Fibroblast of mammary gland (primary cell): Measurements from ENCODE around the gene NCOR2.

Experiments used
- DNase-seq: peaks from one replicate; pipeline ENCODE4 v3.0.0-alpha.2; 2010; ENCODE audit warnings: low read depth
- H3K4me3 ChIP-seq: 2 replicates; pipeline ENCODE4 v1.5.1; 2011; ENCODE audit warnings: low read depth, mild to moderate bottlenecking, low read length, moderate library complexity; ENCODE audit not compliant: control insufficient read depth
- TF ChIP-seq, protein P1 (sequence below): conservative IDR thresholded peaks from 2 replicates; pipeline ENCODE4 v1.5.1; 2011; ENCODE audit warnings: low read depth, low read length, inconsistent platforms; ENCODE audit not compliant: control insufficient read depth, insufficient read depth

Gene NCOR2

DNA sequence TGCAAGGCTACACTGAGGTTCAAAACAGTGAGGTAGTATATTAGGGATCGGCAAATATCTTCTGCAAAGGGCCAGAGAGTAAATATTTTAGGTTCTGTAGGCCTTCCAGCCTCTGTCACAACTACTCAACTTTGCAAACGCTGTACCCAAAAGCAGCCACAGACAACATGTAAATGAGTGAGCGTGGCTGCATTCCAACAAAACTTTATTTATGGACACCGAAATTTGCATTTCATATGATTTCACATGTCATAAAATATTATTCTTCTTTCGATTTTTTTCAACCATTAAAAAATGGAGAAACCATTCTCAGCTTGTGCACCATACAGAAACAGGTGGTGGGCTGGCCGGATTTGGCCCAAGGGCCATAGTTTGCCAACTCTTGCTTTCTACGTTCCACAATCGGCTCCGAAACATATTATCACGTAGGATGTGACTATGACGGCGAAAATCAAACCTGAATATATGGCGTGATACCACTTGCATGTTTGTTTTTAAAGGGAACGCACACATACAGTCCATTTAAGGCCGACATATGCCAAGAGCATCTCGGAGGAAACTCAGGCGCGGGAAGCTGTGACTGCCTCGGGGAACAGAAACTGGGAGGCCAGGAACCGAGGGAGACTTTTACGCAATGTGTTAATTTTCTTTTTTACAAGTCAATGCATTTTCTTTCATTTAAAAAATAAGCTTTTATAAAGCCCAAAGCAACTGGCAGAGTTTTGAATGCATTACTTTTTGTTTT is 7.1 kb downstream of the NCOR2 start:
- no peak overlapping the region for H3K4me3 ChIP-seq
- DNase-seq: no peak

DNA sequence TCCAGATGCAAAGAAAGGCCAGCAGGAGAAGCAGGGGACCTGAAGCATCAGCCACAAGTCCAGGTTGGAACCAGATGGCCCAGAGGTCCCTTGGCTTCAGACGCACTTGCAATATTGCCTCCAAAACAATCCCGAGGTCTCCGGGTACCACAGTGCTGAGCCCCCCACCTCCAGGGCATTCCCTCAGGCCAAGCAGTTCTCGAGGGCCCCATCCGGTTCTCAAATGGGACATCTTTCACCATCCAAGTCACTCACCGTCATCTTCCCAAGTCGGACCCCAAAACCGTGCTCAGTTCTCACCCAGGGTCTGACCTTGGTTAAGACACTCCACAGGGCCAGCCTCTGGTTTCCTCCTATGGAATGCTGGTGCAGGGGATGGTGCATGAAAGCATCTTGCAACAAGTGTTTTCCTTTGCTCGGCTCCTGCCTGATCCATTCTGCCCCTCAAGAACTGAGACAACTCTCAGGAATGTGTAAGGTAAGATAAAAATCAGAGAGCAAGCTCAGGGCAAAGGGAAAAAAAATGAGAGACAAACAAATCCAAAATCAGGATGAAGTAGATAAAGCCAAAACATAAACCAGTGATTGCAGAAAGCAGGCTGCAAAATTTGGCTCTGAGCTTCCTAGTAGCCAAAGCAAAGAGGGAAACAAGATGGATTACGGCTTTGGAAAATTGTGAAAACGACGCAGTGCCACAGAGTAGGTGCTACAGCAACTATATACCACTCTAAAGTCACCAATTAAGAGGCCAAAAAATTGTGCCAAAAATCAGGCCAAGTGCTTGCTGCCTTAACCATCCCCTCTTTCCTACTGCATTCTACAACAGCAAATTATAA is 8.0 kb downstream of the NCOR2 start:
- TF ChIP-seq, protein P1, sequence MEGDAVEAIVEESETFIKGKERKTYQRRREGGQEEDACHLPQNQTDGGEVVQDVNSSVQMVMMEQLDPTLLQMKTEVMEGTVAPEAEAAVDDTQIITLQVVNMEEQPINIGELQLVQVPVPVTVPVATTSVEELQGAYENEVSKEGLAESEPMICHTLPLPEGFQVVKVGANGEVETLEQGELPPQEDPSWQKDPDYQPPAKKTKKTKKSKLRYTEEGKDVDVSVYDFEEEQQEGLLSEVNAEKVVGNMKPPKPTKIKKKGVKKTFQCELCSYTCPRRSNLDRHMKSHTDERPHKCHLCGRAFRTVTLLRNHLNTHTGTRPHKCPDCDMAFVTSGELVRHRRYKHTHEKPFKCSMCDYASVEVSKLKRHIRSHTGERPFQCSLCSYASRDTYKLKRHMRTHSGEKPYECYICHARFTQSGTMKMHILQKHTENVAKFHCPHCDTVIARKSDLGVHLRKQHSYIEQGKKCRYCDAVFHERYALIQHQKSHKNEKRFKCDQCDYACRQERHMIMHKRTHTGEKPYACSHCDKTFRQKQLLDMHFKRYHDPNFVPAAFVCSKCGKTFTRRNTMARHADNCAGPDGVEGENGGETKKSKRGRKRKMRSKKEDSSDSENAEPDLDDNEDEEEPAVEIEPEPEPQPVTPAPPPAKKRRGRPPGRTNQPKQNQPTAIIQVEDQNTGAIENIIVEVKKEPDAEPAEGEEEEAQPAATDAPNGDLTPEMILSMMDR: no peak
- DNase-seq: no peak
- H3K4me3 ChIP-seq: no peak overlapping the region

More for the DNA sequence above, 7.1 kb downstream of the NCOR2 start:
- TF ChIP-seq, protein P1: no peak

DNA sequence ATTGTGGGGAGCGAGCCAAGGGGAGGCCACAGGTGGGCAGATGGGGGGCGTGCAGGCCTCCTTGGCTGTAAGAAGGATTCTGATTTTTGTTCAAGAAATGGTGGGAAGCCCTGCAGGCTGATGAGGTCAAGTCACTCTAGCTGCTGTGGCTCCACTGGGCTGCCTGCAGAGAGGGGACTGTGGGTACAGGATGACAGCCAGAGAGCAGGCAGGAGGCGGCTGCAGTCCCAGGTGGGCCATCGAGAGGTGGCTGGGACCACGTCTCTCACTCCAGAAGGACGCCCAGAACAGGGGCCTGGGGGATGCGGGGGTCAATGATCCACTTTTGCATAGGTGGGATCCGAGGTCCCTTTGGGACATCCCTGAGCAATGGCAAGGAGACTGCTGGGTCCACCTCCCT is 9.1 kb downstream of the NCOR2 start:
- DNase-seq: no peak
- TF ChIP-seq, protein P1: no peak
- H3K4me3 ChIP-seq: no peak overlapping the region

DNA sequence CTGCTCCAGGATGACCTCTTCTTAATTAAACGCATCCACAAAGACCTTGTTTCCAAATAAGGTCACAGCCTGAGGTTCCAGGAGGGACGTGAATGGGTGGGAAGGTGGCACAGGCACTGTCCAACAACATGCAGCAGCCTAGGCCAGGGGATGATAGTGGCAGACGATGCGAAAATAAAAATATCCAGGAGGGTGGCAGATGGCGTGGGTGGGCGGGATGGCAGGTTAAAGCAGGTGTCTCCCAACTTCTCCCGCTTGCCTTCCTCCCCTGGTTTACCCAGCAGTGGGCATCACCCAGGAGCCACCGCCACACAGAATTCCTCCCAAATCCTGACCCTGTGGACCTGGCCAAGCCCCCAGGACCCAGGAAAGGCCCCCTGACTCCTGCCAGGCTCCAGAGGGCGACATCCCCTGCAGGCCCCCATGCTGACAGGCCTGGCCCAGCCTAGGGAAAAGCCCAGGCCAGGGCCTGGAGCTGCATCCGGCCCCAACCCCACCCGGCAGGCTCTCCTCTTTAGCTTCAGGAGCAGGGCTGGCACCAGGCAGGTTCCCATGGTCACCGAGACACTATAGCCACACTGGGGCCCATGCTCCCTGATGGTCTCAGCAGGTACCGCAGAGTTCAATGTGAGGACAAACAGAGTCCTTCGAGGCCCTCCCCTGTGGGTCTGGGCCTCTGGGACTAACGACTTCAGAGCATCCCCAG is 9.7 kb downstream of the NCOR2 start:
- DNase-seq: no peak
- TF ChIP-seq, protein P1: no peak
- no peak overlapping the region for H3K4me3 ChIP-seq

DNA sequence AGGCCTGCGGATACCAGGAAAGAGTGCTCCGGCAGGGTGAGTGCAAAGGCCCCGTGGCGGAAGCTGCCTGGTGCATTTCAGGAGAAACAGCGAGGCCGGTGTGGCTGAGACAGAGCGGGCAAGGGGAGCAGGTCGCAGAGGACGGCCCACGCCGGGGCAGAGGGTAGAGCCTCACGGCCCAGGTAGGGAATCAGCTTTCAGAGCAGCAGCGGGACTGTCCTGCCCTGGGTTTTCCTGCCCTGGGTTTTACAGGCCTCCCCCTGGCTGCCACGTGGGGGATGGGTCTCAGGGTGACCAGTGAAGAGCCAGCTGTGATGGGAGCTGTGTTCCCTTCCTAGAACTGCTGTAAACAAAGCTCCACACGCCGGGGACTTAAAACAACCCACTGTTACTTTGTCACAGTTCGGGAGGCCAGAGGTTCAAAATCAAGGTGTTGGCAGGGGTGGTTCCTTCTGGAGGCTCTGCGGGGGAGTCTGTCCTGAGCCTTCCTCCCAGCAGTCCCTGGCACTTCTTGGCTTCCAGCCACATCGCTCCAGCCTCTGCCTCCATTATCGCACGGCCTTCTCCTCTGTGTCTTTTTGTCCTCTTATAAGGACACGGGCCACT is 10.4 kb downstream of the NCOR2 start:
- no peak for DNase-seq
- no peak overlapping the region for H3K4me3 ChIP-seq
- TF ChIP-seq, protein P1: no peak

DNA sequence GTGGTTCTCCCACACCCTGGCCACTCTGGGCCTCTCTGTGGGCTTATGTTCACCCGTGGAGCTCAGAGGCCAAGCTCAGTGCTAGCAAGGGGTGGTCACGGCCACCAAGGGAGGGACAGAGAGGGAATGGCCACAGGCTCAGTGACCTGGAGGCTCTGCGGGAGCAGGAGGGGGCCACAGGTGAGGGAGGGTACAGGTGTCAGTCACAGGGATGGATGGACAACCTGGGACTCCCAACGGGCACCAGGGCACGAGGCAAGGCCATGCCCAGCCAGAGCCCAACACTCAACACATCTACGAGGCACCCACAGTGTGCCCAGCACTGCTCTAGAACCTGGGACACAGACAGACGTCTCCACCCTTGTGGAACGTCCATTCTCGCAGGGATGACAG is 11.3 kb downstream of the NCOR2 start:
- TF ChIP-seq, protein P1: no peak
- no peak for DNase-seq
- no peak overlapping the region for H3K4me3 ChIP-seq
